ENCODE data around the gene MOB1A.
"Not testable (repeated sequence)": the region's sequence is repeated elsewhere in the genome, so short reads cannot be mapped to it uniquely, and the experiment has no call there.

Gene MOB1A

GRCh38 chr2:74148457-74149246, 30.0 kb downstream of the MOB1A start:
- DNase-seq (ENCODE audit: low spot score), result no peak

- DNase-seq (ENCODE audit: low spot score), result peak; percentile 93
Observed at GRCh38 chr2:74147727-74148456, 30.8 kb downstream of the MOB1A start, which contains the start of gene BOLA3. TSS of gene BOLA3 (minus strand) at chr2:74147912. CDS start at chr2:74147874, 38 bp downstream.

DNA sequence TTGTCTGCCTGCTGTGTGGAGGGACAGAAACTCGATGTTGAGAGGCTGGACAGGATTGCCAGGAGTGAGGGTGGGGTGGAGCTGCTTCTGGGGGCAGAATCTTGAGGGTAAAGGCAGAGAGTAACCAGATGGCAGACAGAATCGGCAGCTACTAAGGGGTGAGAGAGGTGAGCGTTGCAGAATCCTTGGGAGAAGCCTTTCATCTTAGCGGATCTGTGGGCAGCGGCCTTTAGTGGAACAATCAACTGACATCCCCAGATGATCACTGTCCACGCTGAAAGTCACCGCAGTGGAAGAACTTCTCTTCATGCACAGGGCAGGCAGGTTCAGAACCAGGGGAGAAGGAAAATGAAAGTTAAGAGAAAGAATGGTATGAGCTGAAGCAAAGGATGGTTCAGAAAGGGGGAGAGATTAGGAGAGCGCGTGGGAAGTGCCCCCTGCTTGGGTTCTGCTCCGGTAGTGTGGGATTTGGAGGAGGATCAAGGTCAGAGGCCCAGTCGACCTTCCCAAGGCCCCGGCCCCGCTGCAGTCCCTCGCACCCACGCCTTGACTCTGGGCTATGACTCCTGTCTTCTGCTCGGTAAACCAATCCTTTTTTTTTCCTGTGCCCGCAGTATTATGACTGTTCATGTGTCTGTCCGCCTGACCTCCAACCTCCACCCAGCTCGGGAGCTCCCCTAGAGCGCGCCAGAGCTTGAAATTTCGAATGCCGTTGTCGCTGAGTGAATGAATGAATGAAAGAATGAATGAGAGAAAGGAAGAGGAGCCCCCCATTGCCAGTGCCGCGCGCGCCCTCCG, 31.6 kb downstream of the MOB1A start:
- DNase-seq (ENCODE audit: low spot score), result no peak

GRCh38 chr2:74142340-74142739, 36.3 kb downstream of the MOB1A start:
- DNase-seq (ENCODE audit: low spot score), result no peak

DNA sequence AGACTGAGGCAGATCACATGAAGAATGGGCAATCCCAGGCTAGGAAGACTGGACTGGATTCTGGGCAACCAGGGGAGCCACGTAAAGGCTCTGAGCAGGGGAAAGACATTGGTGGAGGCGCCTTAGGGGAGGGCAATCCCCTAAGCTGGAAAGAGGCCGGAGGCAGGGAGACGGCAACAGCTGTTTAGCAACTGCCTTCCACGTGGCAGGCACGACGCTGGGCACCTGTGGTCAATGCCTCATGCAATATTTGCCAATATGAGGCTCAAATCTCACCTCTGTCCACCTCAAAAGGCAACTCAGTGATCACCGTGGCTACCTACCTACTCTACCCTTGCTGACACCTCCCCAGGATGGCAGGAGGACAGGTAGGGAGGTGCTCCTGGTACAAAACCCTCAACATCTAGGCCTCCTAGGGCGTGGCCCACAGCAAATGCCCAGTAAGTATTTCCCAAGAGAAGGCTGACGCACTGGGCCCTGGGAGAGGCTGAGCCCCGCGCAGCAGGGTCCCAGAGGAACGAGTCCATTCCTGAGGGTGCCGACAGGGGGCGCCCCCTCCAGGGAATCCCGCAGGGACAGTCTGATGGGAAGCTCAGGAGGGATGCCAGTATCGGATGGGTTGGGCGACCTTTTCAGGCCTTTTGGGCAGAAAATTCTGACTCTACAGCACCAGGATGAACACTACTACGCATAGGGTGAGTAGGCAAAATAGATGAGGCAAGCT, 39.9 kb downstream of the MOB1A start:
- DNase-seq (ENCODE audit: low spot score), result peak; percentile 58

- DNase-seq (ENCODE audit: low spot score), result no peak
Observed at GRCh38 chr2:74137651-74138599, 40.8 kb downstream of the MOB1A start.

DNA sequence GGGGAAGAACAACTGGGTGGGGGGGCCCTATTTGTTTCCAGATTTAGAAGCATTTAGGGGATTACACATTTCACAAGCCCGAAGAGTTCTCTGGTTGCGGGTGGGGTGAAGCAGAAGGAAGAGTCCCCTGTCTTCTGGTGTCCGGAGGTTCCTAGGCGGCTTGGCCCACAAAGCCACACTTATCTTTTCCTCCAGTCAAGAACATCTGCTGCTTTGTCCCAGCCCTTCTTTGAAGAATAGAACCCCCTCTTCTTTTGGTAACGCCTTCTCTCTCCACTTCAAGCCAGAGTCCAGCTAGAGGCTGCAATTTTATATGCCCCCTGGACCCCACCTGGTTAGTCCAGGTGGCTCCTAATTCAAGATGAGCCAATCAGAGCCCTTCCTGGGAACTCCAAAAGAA, 46.8 kb downstream of the MOB1A start:
- DNase-seq (ENCODE audit: low spot score), result peak; percentile 12

- DNase-seq (ENCODE audit: low spot score), result no peak
Observed at GRCh38 chr2:74130211-74130995, 48.3 kb downstream of the MOB1A start.

- no peak for DNase-seq (ENCODE audit: low spot score)
Observed at GRCh38 chr2:74128206-74128605, 50.5 kb downstream of the MOB1A start.

DNA sequence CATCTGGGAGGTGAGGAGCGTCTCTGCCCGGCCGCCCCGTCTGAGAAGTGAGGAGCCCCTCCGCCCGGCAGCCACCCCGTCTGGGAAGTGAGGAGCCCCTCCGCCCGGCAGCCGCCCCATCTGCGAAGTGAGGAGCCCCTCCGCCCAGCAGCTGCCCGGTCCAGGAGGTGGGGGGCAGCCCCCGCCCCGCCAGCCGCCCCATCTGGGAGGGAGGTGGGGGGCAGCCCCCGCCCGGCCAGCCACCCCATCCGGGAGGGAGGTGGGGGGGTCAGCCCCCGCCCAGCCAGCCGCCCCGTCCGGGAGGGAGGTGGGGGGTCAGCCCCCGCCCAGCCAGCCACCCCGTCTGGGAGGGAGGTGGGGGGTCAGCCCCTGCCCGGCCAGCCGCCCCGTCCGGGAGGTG, 54.7 kb downstream of the MOB1A start:
- not testable (repeated sequence) for DNase-seq (ENCODE audit: low spot score)

DNA sequence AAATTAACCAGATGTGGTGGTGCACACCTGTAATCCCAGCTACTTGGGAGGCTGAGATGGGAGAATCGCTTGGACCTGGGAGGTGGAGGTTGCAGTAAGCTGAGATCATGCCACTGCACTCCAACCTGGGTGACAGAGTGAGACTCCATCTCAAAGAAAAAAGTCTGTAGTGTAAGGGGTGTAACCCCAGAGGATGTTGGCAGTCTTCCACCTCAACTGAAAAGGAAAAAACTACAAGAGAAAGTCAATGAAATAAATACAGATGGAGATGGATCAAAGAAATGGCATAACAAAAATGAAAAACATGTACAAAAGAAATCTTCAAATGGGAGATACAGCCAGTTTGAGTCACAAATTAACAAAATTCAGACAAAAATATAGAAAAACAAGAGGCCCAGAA, 56.8 kb downstream of the MOB1A start:
- DNase-seq (ENCODE audit: low spot score), result not testable (repeated sequence)

GRCh38 chr2:74119912-74120825, 58.5 kb downstream of the MOB1A start:
- peak; percentile 86 for DNase-seq (ENCODE audit: low spot score)

DNA sequence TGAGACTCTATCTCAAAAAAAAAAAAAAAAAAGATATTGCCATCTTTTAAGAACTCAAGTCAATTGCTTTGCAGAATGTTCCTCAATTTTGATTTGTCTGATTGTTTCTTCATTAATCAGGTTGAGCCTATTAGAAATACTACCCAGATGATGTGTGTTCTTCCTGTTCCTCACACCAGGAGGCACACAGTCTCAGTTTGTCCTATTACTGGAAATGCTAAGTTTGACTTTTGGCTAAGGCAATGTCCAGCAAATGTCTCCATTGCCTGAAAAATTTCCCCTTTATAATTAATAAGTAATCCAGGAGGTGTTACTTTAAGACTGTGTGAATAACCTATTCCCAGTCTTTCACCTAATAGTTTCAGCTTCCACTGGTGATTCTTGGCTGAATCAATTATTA, 59.3 kb downstream of the MOB1A start:
- DNase-seq (ENCODE audit: low spot score), result no peak

DNA sequence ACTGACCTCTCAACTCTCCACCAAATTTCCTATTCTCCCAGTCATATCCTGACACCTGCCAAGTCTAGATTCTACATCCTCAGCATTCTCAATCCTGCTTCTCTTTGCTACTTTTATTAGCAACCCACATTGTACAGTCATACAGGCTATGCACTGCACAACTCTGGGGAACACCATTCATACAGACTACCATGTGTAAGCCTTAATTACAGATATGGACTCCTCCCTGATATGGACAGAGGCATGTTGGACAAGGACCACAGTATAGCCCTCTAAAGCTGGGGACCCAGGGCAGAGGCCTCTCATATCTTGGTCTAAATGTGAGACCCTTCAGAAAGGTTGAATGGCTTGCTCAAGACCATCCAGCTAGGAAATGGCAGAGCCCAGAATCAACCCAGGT, 67.3 kb downstream of the MOB1A start:
- no peak for DNase-seq (ENCODE audit: low spot score)

GRCh38 chr2:74110537-74110936, 68.1 kb downstream of the MOB1A start:
- DNase-seq (ENCODE audit: low spot score), result no peak

GRCh38 chr2:74109551-74109950, 69.1 kb downstream of the MOB1A start:
- DNase-seq (ENCODE audit: low spot score), result no peak

- no peak for DNase-seq (ENCODE audit: low spot score)
Observed at GRCh38 chr2:74107071-74107470, 71.6 kb downstream of the MOB1A start.

DNA sequence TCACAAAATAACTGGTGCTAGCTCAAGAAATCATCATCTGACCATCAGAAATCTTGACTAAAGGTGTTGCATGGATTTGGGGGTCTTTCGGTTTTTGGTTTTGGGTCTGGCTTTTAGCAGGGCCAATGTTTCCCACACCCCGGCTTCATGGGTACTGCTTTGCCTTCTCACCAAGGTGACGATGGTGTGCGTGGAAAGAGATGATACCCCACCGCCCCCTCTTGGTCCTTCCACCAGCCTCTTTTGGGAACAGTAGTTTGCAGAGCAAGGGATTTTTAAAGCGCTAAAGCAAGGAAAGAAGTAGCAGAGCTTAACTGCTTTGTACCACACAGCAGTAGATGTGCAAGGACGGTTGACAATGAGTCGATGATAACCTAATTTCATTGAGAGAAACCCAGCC, 73.3 kb downstream of the MOB1A start:
- DNase-seq (ENCODE audit: low spot score), result no peak

- no peak for DNase-seq (ENCODE audit: low spot score)
Observed at GRCh38 chr2:74104839-74105238, 73.8 kb downstream of the MOB1A start.
